ENCODE measurements around the gene TPBGL.
"Not testable (repeated sequence)": the region's sequence is repeated elsewhere in the genome, so short reads cannot be mapped to it uniquely, and the experiment has no call there.

TPBGL gene

GRCh38 chr11:75273411-75274391, 33.1 kb downstream of the TPBGL start:
- no peak for DNase-seq

- DNase-seq, result not testable (repeated sequence)
Observed at GRCh38 chr11:75274716-75275115, 34.1 kb downstream of the TPBGL start.

- no peak for DNase-seq
Observed at GRCh38 chr11:75275581-75275980, 35.0 kb downstream of the TPBGL start.

DNA sequence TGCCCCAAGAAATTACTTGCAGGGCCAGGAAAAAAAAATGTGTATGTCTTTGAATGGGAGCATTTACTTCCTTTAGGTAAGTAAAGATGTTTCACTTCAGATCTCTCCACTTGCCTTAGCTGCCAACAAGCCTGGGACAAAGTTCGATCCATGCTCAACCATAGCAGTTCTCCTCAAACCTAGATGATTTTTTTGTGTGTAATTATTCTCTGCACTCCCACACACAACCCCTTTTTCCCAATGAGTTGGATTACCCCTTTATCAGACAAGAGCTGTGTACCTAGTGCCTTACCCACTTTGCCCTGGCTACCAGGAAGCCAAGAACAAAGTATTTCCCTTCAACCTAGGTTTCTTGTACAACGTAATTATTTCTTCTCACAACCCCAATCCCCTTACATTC, 35.6 kb downstream of the TPBGL start:
- no peak for DNase-seq

DNA sequence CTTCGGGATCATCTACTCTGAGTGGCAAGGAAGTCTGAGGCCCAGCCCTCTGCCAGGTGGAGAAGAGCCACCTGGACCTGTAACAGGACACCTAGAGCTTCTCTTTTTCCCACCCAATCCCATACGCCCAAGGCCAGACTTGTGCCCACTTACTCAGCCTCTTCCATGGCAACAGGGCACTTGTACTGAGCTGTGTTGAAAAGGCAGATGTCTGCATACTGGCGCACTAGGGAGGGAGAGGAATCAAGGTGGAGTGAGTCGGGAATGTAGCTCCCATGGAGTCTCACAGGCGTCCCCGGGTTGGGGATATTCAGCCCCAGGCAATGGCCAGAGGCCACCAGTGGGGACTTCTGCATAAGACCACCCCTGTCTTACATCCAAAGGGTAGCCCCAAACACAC, 36.1 kb downstream of the TPBGL start:
- DNase-seq, result peak; percentile 9

GRCh38 chr11:75277211-75277805, 36.7 kb downstream of the TPBGL start:
- no peak for DNase-seq

GRCh38 chr11:75277991-75278790, 37.6 kb downstream of the TPBGL start:
- DNase-seq, result no peak

GRCh38 chr11:75279273-75279672, 38.7 kb downstream of the TPBGL start:
- DNase-seq, result no peak

GRCh38 chr11:75280227-75280701, 39.7 kb downstream of the TPBGL start:
- peak; percentile 55 for DNase-seq

DNA sequence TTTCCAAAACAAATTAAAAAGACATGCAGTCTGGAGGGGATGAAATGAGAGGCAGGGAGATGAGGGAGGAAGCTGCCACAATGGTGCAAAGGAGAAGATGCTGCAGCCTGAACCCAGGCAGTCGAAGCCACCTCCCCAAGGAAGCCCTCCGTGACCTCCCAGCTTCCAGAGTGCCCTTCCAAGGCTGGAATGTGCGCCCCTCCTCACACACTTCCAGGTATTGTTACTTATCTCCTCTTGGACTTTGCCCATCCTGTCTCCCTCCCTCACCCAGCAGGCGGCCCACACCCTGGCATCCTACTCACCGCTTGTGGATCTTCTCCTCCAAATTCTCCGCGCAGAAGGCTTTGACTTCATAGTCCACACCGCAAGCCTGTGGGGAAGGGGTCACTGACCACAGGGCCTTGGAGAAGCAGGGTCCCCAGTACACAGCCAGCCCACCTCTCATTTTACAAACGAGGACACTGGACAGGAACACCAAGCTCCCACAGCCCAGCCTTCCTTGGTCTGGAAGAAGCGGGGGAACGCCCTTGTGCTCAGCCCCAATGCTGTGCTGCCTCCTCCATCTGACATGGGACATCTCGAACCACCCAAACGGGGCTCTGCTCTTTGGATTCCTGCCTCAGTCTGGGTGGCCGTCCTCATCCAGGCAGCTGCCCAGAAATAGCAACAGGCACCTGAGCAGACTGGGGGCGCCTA, 40.3 kb downstream of the TPBGL start:
- no peak for DNase-seq

GRCh38 chr11:75281469-75282095, 41.0 kb downstream of the TPBGL start:
- no peak for DNase-seq

- DNase-seq, result no peak
Observed at GRCh38 chr11:75283391-75283931, 42.9 kb downstream of the TPBGL start.

GRCh38 chr11:75285776-75286360, 45.3 kb downstream of the TPBGL start:
- no peak for DNase-seq

GRCh38 chr11:75286826-75287465, 46.4 kb downstream of the TPBGL start:
- no peak for DNase-seq

DNA sequence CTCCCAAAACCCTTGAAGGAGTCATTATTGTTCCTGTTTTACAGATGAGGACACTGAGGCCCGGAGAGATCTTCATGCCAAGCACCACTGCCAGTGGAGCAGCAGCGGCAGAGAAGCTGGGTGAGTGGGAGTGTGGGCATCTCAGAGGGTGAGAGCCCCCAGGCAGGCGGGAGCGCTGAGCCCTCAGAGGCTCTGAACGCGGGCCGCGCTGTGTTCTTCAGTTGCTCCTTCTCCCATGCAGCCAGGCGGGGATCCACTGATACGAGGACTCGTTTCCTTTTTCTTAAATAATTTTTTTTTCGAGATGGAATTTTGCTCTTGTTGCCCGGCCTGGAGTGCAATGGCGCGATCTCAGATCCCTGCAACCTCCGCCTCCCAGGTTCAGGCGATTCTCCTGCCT, 47.0 kb downstream of the TPBGL start:
- no peak for DNase-seq

DNA sequence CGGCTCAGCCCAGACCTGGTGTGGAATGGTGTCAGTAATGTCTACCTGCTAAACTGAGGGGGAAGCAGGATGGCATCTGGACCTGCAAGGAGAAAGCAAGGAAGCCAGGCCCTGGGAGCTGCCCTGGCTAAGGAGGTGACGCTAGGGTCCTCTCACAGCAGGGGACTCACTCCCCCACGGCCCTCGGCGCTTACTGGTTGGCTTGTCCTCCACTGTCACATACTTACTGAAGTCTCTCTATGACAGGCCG, 48.9 kb downstream of the TPBGL start:
- DNase-seq, result no peak

GRCh38 chr11:75289919-75290318, 49.3 kb downstream of the TPBGL start:
- no peak for DNase-seq

DNA sequence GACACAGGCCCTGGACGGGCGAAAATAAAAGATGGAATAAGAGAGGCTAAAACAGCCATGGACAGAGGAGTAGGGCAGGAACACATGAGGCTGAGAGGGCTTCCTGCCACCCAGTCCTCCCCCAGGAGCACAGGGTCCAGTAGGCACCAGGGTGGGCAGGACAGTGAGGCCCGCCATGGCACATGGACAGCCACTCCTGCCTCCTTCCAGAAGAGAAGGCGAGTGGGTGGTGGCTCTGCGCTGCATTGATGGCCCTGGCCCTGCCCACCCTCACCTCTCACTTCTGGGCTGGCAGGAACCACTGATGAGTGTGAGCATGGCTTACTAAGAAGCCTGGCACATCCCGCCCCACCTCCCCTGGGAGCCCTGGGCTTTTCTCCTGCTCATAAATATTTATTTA, 51.2 kb downstream of the TPBGL start:
- DNase-seq, result no peak

- DNase-seq, result no peak
Observed at GRCh38 chr11:75292943-75293342, 52.4 kb downstream of the TPBGL start.

All from COR-L47 (cell line).